Endothelial cell of umbilical vein (primary cell): ENCODE data around the gene DNAJC12. TPM values are rescaled to one million over a fixed set of nuclear protein-coding genes. Genes with fewer than 3 reads are reported as not detected.

Experiments
- BruUV-seq: library from RNA; stranded (reverse); fragments of 400-500 nt; replicated peaks from 2 replicates; lab custom pipeline; 2021; lab: Mats Ljungman, UMichigan
- CTCF ChIA-PET: fragments of 300-600, 350-600 bp; sonication (Branson Sonifier 250); formaldehyde crosslinking; loops from one replicate; lab custom pipeline; 2021; ENCODE audit warnings: antibody characterized with exemption, inconsistent platforms; lab: Charles Lee
- POLR2A ChIA-PET: fragments of 300-600, 350-600 bp; sonication (Branson Sonifier 250); formaldehyde crosslinking; loops from one replicate; lab custom pipeline; 2021; ENCODE audit warnings: antibody characterized with exemption, inconsistent platforms; lab: Charles Lee
- DNase-seq: peaks from one replicate; pipeline ENCODE4 v3.0.0-alpha.2; 2011; ENCODE audit warnings: low read depth, low spot score
- FAIRE-seq: peaks from 2 replicates; lab custom pipeline; 2011; peaks lifted over from hg19 to GRCh38; lab: Jason Lieb, UNC
- H2AFZ ChIP-seq: 2 replicates; pipeline ENCODE4 v1.6.0; 2012; ENCODE audit warnings: low read depth, low read length, control low read depth, inconsistent platforms
- H3K27ac ChIP-seq: 2 replicates; pipeline ENCODE4 v1.5.1; 2011; ENCODE audit warnings: low read depth, mild to moderate bottlenecking, control low read depth, low read length, moderate library complexity; ENCODE audit not compliant: insufficient read depth
- H3K27me3 ChIP-seq, 2 experiments: 2 replicates each; pipeline versions ENCODE4 v1.6.0 to v1.6.1; 2011; ENCODE audit warnings: low read length in 2 of 2, mixed read lengths in 1 of 2; ENCODE audit not compliant: control insufficient read depth in 2 of 2, insufficient read depth in 2 of 2
- H3K36me3 ChIP-seq, 2 experiments: 2 replicates in 1 of 2; 3 replicates in 1 of 2; pipeline ENCODE4 v1.5.1; 2011; ENCODE audit warnings: low read length in 2 of 2, mild to moderate bottlenecking in 1 of 2, moderate library complexity in 1 of 2; ENCODE audit not compliant: control insufficient read depth in 2 of 2, insufficient read depth in 2 of 2; ENCODE audit errors: extremely low read depth in 1 of 2
- H3K4me1 ChIP-seq: 3 replicates; pipeline ENCODE4 v1.5.1; 2011; ENCODE audit warnings: mild to moderate bottlenecking, low read length; ENCODE audit not compliant: control insufficient read depth, insufficient read depth; ENCODE audit errors: extremely low read depth
- H3K4me2 ChIP-seq: 2 replicates; pipeline ENCODE4 v1.6.1; 2011; ENCODE audit warnings: low read length, control low read depth, mixed read lengths; ENCODE audit not compliant: insufficient read depth
- H3K4me3 ChIP-seq, 3 experiments: fragments of 200-600 bp in 1 of 3; sonication (generic), shearing (Covaris generic) in 1 of 3; replicated peaks in 1 of 3; 2 replicates each; pipeline ENCODE4 v1.5.1; 2011 to 2016; ENCODE audit warnings: control low read depth in 3 of 3, low read length in 3 of 3, mild to moderate bottlenecking in 2 of 3, inconsistent platforms in 1 of 3, low read depth in 1 of 3, moderate library complexity in 1 of 3; ENCODE audit not compliant: insufficient read depth in 1 of 3
- H3K79me2 ChIP-seq: 2 replicates; pipeline ENCODE4 v1.6.0; 2012; ENCODE audit warnings: low read length, inconsistent platforms; ENCODE audit not compliant: control insufficient read depth, insufficient read depth
- H3K9ac ChIP-seq: replicated peaks from 2 replicates; pipeline ENCODE3; 2011; ENCODE audit warnings: low read length, control low read depth; ENCODE audit not compliant: insufficient read depth; ENCODE audit errors: extremely low read depth
- H3K9me1 ChIP-seq: replicated peaks from 3 replicates; pipeline ENCODE4 v1.6.0; 2011; ENCODE audit warnings: mild to moderate bottlenecking, low read length; ENCODE audit not compliant: control insufficient read depth, insufficient read depth; ENCODE audit errors: extremely low read depth
- H3K9me3 ChIP-seq: replicated peaks from 2 replicates; pipeline ENCODE4 v1.5.1; 2012; ENCODE audit warnings: low read length, inconsistent platforms; ENCODE audit not compliant: control insufficient read depth, insufficient read depth
- H4K20me1 ChIP-seq: replicated peaks from 2 replicates; pipeline ENCODE3; 2011; ENCODE audit warnings: mild to moderate bottlenecking, low read length; ENCODE audit not compliant: control insufficient read depth, insufficient read depth; ENCODE audit errors: extremely low read depth
- EZH2 ChIP-seq: IDR thresholded peaks from 2 replicates; pipeline ENCODE4 v1.6.1; 2012; ENCODE audit warnings: borderline replicate concordance, low read depth, mild to moderate bottlenecking, moderate library complexity, low read length, inconsistent platforms; ENCODE audit not compliant: severe bottlenecking
- FOS ChIP-seq: IDR thresholded peaks from 2 replicates; pipeline ENCODE4 v1.6.1; 2011; ENCODE audit warnings: mild to moderate bottlenecking, low read length, moderate library complexity, borderline replicate concordance; ENCODE audit not compliant: insufficient read depth
- GATA2 ChIP-seq: IDR thresholded peaks from 2 replicates; pipeline ENCODE4 v1.7.0; 2011; ENCODE audit warnings: low read depth, mild to moderate bottlenecking, moderate library complexity, mixed read lengths, low read length; ENCODE audit not compliant: insufficient read length, insufficient read depth
- JUN ChIP-seq: IDR thresholded peaks from 2 replicates; pipeline ENCODE4 v1.6.1; 2011; ENCODE audit warnings: borderline replicate concordance, low read depth; ENCODE audit not compliant: insufficient read length, insufficient read depth
- MYC ChIP-seq: IDR thresholded peaks from one replicate; pipeline ENCODE4 v1.6.1; 2011; ENCODE audit warnings: mild to moderate bottlenecking, low read depth, low read length
- POLR2A ChIP-seq: IDR thresholded peaks from 2 replicates; pipeline ENCODE4 v1.6.1; 2012; ENCODE audit warnings: low read depth, mild to moderate bottlenecking, control low read depth, low read length
- POLR2AphosphoS5 ChIP-seq: IDR thresholded peaks from 2 replicates; pipeline ENCODE4 v1.6.1; 2012; ENCODE audit warnings: low read depth, mild to moderate bottlenecking, control low read depth, low read length, moderate library complexity; ENCODE audit not compliant: insufficient read depth
- dilution Hi-C: fragments of 300-500 bp; cut with MboI; formaldehyde crosslinking; loops from one replicate; pipeline ENCODE4 v1.15.0; 2019; ENCODE audit warnings: low sequenced_read_pairs; ENCODE audit not compliant: extremely low pct_ligation_motif_present
- intact Hi-C: fragments of 100-400 bp; cut with micrococcal nuclease; formaldehyde crosslinking; loops from one replicate; pipeline ENCODE4 v1.10.0; 2022
- polyA plus RNA-seq, 4 experiments: library from polyadenylated mRNA; depleted of rRNA in 3 of 4; stranded (reverse) in 3 of 4; unstranded in 1 of 4; fragments of >200 nt; gene quantifications; 2 replicates each; pipeline versions ENCODE4 v1.2.1 to v1.2.3, GENCODE V29; 2011 to 2012; ENCODE audit warnings: missing spikeins in 1 of 4
- total RNA-seq: library from RNA; stranded (reverse); gene quantifications from 2 replicates; pipeline ENCODE4 v1.2.3, GENCODE V29; 2021
- TF ChIP-seq, protein P1 (sequence below), 2 donors: IDR thresholded peaks; 1 replicate in 1 of 2; 2 replicates in 1 of 2; pipeline ENCODE4 v1.5.1; 2011; ENCODE audit warnings: low read length in 2 of 2, mild to moderate bottlenecking in 2 of 2, moderate library complexity in 2 of 2, control low read depth in 1 of 2, inconsistent platforms in 1 of 2, low read depth in 1 of 2; ENCODE audit not compliant: insufficient read depth in 1 of 2; ENCODE audit errors: extremely low read depth in 1 of 2
- TF ChIP-seq, protein P2 (sequence below): IDR thresholded peaks from 2 replicates; pipeline ENCODE4 v1.6.1; 2011; ENCODE audit not compliant: insufficient read depth, insufficient read length

Gene DNAJC12
- total and polyA plus RNA-seq, 2 donors (not counting 3 experiments of a cell fraction or from before 2014, with no cell fraction given), result 0.54 to 1.0 TPM

DNA sequence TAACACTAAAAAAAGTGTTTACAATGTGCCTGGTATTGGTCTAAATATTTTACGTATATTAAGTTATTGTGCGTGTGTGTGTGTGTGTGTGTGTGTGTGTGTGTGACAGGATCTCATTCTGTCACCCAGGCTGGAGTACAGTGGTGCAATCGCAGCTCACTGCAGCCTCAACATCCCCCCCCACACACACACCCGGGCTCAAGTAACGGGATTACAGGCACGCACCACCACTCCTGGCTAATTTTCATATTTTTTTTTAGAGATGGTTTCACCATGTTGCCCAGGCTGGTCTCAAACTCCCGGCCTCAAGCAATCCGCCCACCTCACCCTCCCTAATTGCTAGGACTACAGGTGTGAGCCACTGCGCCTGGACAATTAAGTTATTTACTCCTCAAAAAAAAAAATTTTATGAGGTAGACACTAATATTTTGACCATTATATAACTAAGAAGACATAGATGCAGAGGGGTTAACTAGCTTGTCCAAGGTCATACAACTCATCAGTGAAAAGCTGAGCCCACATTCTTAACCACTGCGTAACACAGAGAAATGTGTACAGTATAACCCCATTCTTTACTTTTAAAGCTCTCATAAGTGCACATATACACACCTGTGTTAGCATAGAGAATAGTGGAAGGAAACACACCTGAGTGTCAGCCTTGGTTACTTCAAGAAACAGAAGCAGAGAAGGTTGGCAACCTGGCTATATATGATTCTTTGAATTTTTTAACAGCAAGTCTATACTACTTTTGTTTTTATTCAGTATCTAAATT is 35.0 kb downstream of the DNAJC12 start:
- Histone ChIP-seq H3K9me3 (no peaks in the 10 kb centered on the region), H3K4me1 (no peaks in the 10 kb centered on the region), H3K4me3 (no peak overlapping the region), H3K27me3 (peaks cover 2 to 3% of the 10 kb centered on the region in 2 experiments), H2AFZ (no peak overlapping the region), H3K4me2 (no peak overlapping the region), H3K9me1 (no peaks in the 10 kb centered on the region), H3K79me2 (no peaks in the 10 kb centered on the region), H3K36me3 (no peaks in the 10 kb centered on the region), H4K20me1 (no peaks in the 10 kb centered on the region), H3K27ac (no peak overlapping the region), H3K9ac (no peak overlapping the region)
- DNase-seq, result no peak
- TF ChIP-seq POLR2A (no peak), MYC (no peak), JUN (no peak), FOS (no peak), EZH2 (no peak), POLR2AphosphoS5 (no peak), GATA2 (no peak)
- TF ChIP-seq, protein P1, sequence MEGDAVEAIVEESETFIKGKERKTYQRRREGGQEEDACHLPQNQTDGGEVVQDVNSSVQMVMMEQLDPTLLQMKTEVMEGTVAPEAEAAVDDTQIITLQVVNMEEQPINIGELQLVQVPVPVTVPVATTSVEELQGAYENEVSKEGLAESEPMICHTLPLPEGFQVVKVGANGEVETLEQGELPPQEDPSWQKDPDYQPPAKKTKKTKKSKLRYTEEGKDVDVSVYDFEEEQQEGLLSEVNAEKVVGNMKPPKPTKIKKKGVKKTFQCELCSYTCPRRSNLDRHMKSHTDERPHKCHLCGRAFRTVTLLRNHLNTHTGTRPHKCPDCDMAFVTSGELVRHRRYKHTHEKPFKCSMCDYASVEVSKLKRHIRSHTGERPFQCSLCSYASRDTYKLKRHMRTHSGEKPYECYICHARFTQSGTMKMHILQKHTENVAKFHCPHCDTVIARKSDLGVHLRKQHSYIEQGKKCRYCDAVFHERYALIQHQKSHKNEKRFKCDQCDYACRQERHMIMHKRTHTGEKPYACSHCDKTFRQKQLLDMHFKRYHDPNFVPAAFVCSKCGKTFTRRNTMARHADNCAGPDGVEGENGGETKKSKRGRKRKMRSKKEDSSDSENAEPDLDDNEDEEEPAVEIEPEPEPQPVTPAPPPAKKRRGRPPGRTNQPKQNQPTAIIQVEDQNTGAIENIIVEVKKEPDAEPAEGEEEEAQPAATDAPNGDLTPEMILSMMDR (IDR thresholded peaks at IDR 0.05; ENCODE audit: extremely low read depth in 1 of 2, insufficient read depth in 1 of 2, low read depth in 1 of 2, low read length in 2 of 2), result no peak
- TF ChIP-seq, protein P2, sequence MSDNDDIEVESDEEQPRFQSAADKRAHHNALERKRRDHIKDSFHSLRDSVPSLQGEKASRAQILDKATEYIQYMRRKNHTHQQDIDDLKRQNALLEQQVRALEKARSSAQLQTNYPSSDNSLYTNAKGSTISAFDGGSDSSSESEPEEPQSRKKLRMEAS, result no peak
- ChIA-PET POLR2A (no interaction called here), CTCF (no interaction called here)
- no TSS peak for BruUV-seq
- intact Hi-C loops (no loop called here), dilution Hi-C loops (no loop called here)
- FAIRE-seq, result no peak
